CD8-positive, alpha-beta memory T cell (primary cell): ENCODE measurements around the gene KRTAP1-4. TPM values are rescaled to one million over a fixed set of nuclear protein-coding genes. Genes with fewer than 3 reads are reported as not detected.

ENCODE experiments used
- CTCF ChIA-PET: fragments of 350-600 bp; sonication (Branson Sonifier 250); formaldehyde crosslinking; loops from one replicate; lab custom pipeline; 2021; ENCODE audit warnings: antibody characterized with exemption; lab: Charles Lee
- POLR2A ChIA-PET: fragments of 350-600 bp; sonication (Branson Sonifier 250); formaldehyde crosslinking; loops from one replicate; lab custom pipeline; 2021; ENCODE audit warnings: antibody characterized with exemption; lab: Charles Lee
- DNase-seq, 5 donors: peaks; one replicate each; pipeline versions ENCODE4 v3.0.0 to v3.0.0-alpha.2; 2020 to 2022; ENCODE audit warnings: mixed read lengths in 1 of 5
- H3K27ac ChIP-seq: one replicate; pipeline ENCODE4 v1.7.0; 2013; ENCODE audit warnings: low read depth, mild to moderate bottlenecking, low read length, moderate library complexity
- H3K27me3 ChIP-seq: 2 replicates; pipeline ENCODE4 v1.7.0; 2013; ENCODE audit warnings: low read length, mild to moderate bottlenecking; ENCODE audit not compliant: insufficient read depth, poor library complexity, severe bottlenecking
- H3K36me3 ChIP-seq: 2 replicates; pipeline ENCODE4 v1.7.0; 2013; ENCODE audit warnings: mild to moderate bottlenecking, low read length, moderate library complexity; ENCODE audit not compliant: insufficient read depth
- H3K4me1 ChIP-seq: 2 replicates; pipeline ENCODE4 v1.7.0; 2013; ENCODE audit warnings: mild to moderate bottlenecking, low read length, moderate library complexity; ENCODE audit not compliant: insufficient read depth
- H3K4me3 ChIP-seq: 2 replicates; pipeline ENCODE4 v1.7.0; 2013; ENCODE audit warnings: mild to moderate bottlenecking, low read length
- H3K9me3 ChIP-seq: 2 replicates; pipeline ENCODE4 v1.7.0; 2013; ENCODE audit warnings: mild to moderate bottlenecking, low read length
- H3K27ac Mint-ChIP-seq, 8 donors: one replicate each; pipeline ENCODE4 v1.8.0; 2020 to 2021; ENCODE audit warnings: mixed read lengths in 8 of 8, mild to moderate bottlenecking in 6 of 8, inconsistent platforms in 3 of 8, moderate library complexity in 3 of 8
- H3K27me3 Mint-ChIP-seq, 2 donors: one replicate each; pipeline ENCODE4 v1.8.0; 2020 to 2021; ENCODE audit warnings: mixed read lengths in 2 of 2, mild to moderate bottlenecking in 1 of 2, moderate library complexity in 1 of 2
- H3K36me3 Mint-ChIP-seq, 3 donors: one replicate each; pipeline ENCODE4 v1.8.0; 2020 to 2021; ENCODE audit warnings: mixed read lengths in 3 of 3, inconsistent platforms in 1 of 3, mild to moderate bottlenecking in 1 of 3
- H3K4me1 Mint-ChIP-seq, 3 donors: one replicate each; pipeline ENCODE4 v1.8.0; 2020 to 2021; ENCODE audit warnings: mixed read lengths in 3 of 3, inconsistent platforms in 1 of 3, mild to moderate bottlenecking in 1 of 3
- H3K4me3 Mint-ChIP-seq, 7 donors: one replicate each; pipeline ENCODE4 v1.8.0; 2020 to 2021; ENCODE audit warnings: mixed read lengths in 7 of 7, mild to moderate bottlenecking in 6 of 7, moderate library complexity in 4 of 7, inconsistent platforms in 2 of 7
- H3K9me3 Mint-ChIP-seq, 5 donors: one replicate each; pipeline ENCODE4 v1.8.0; 2020 to 2022; ENCODE audit warnings: mixed read lengths in 5 of 5, mild to moderate bottlenecking in 3 of 5, moderate library complexity in 2 of 5, inconsistent platforms in 1 of 5
- polyA plus RNA-seq: library from polyadenylated mRNA; unstranded; fragments of 300-500 nt; fragmentation: Illumina TruSeq; gene quantifications from one replicate; pipeline ENCODE4 v1.2.3, GENCODE V29; 2021
- total RNA-seq, 2 experiments: library from RNA; stranded (reverse); gene quantifications; one replicate each; pipeline ENCODE4 v1.2.3, GENCODE V29; 2021

The KRTAP1-4 gene
- total and polyA plus RNA-seq, 3 experiments from 2014 or later, result not detected

GRCh38 chr17:41018541-41018940 is 11.5 kb downstream of the KRTAP1-4 start:
- Histone ChIP-seq H3K9me3 (no peaks in the 10 kb centered on the region), H3K4me3 (no peak overlapping the region), H3K4me1 (no peaks in the 10 kb centered on the region), H3K36me3 (no peaks in the 10 kb centered on the region), H3K27me3 (no peaks in the 10 kb centered on the region), H3K27ac (no peak overlapping the region)
- ChIA-PET POLR2A (no interaction called here), CTCF (no interaction called here)
- Mint-ChIP-seq H3K4me3 (no peak overlapping the region), H3K36me3 (peaks cover 0 to 12% (median 2%) of the 10 kb centered on the region in 3 donors), H3K9me3 (no peaks in the 10 kb centered on the region), H3K27me3 (peaks cover 3 to 36% of the 10 kb centered on the region in 2 donors), H3K27ac (no peak overlapping the region), H3K4me1 (no peaks in the 10 kb centered on the region)
- no peak for DNase-seq

- Mint-ChIP-seq H3K9me3 (no peaks in the 10 kb centered on the region), H3K27ac (peak overlapping the region in 1 of 8 donors; percentile 5), H3K4me1 (no peaks in the 10 kb centered on the region), H3K27me3 (peaks cover 0 to 25% of the 10 kb centered on the region in 2 donors), H3K4me3 (no peak overlapping the region), H3K36me3 (peaks cover 0 to 6% (median 2%) of the 10 kb centered on the region in 3 donors)
- H3K36me3 ChIP-seq, result no peaks in the 10 kb centered on the region
- no peaks in the 10 kb centered on the region for H3K4me1 ChIP-seq
- no peak for DNase-seq
- H3K9me3 ChIP-seq, result no peaks in the 10 kb centered on the region
- POLR2A ChIA-PET, result no interaction called here
- H3K27me3 ChIP-seq, result no peaks in the 10 kb centered on the region
- H3K4me3 ChIP-seq, result no peak overlapping the region
- H3K27ac ChIP-seq, result no peak overlapping the region
- CTCF ChIA-PET, result no interaction called here
Measured at GRCh38 chr17:41016578-41017215, 13.3 kb downstream of the KRTAP1-4 start.

GRCh38 chr17:41015454-41015853 is 14.5 kb downstream of the KRTAP1-4 start:
- no peak overlapping the region for H3K4me3 Mint-ChIP-seq
- Histone ChIP-seq H3K4me1 (no peaks in the 10 kb centered on the region), H3K27ac (no peak overlapping the region), H3K9me3 (no peaks in the 10 kb centered on the region), H3K27me3 (no peaks in the 10 kb centered on the region), H3K4me3 (no peak overlapping the region), H3K36me3 (no peaks in the 10 kb centered on the region)
- ChIA-PET CTCF (no interaction called here), POLR2A (no interaction called here)
- H3K9me3 Mint-ChIP-seq, result no peaks in the 10 kb centered on the region
- peaks cover 0 to 18% of the 10 kb centered on the region in 2 donors for H3K27me3 Mint-ChIP-seq
- H3K4me1 Mint-ChIP-seq, result no peaks in the 10 kb centered on the region
- no peak overlapping the region for H3K27ac Mint-ChIP-seq
- no peak for DNase-seq
- peaks cover 0 to 2% (median 0%) of the 10 kb centered on the region in 3 donors for H3K36me3 Mint-ChIP-seq

- Mint-ChIP-seq H3K27ac (no peak overlapping the region), H3K4me1 (no peaks in the 10 kb centered on the region), H3K9me3 (no peaks in the 10 kb centered on the region), H3K27me3 (peaks cover 2 to 18% of the 10 kb centered on the region in 2 donors), H3K4me3 (no peak overlapping the region), H3K36me3 (peaks cover 0 to 2% (median 0%) of the 10 kb centered on the region in 3 donors)
- H3K27ac ChIP-seq, result no peak overlapping the region
- H3K9me3 ChIP-seq, result no peaks in the 10 kb centered on the region
- no peak for DNase-seq
- H3K4me3 ChIP-seq, result no peak overlapping the region
- ChIA-PET POLR2A (no interaction called here), CTCF (no interaction called here)
- H3K27me3 ChIP-seq, result peaks cover 4% of the 10 kb centered on the region
- no peaks in the 10 kb centered on the region for H3K4me1 ChIP-seq
- no peaks in the 10 kb centered on the region for H3K36me3 ChIP-seq
Measured at GRCh38 chr17:41013606-41014005, 16.4 kb downstream of the KRTAP1-4 start.

- CTCF ChIA-PET, result no interaction called here
- H3K27ac Mint-ChIP-seq, result no peak overlapping the region
- H3K27ac ChIP-seq, result no peak overlapping the region
- H3K36me3 ChIP-seq, result no peaks in the 10 kb centered on the region
- H3K4me1 ChIP-seq, result no peaks in the 10 kb centered on the region
- H3K9me3 Mint-ChIP-seq, result no peaks in the 10 kb centered on the region
- POLR2A ChIA-PET, result no interaction called here
- H3K4me3 ChIP-seq, result no peak overlapping the region
- no peak overlapping the region for H3K4me3 Mint-ChIP-seq
- H3K36me3 Mint-ChIP-seq, result no peaks in the 10 kb centered on the region
- H3K9me3 ChIP-seq, result no peaks in the 10 kb centered on the region
- peaks cover 4% of the 10 kb centered on the region for H3K27me3 ChIP-seq
- DNase-seq, result no peak
- peaks cover 2 to 18% of the 10 kb centered on the region in 2 donors for H3K27me3 Mint-ChIP-seq
- H3K4me1 Mint-ChIP-seq, result no peaks in the 10 kb centered on the region
Measured at GRCh38 chr17:41013181-41013580, 16.8 kb downstream of the KRTAP1-4 start.

GRCh38 chr17:41012326-41013120 is 17.5 kb downstream of the KRTAP1-4 start:
- CTCF ChIA-PET, result no interaction called here
- no peak for DNase-seq
- Histone ChIP-seq H3K27me3 (peaks cover 4% of the 10 kb centered on the region), H3K4me3 (no peak overlapping the region), H3K4me1 (no peaks in the 10 kb centered on the region), H3K27ac (no peak overlapping the region), H3K36me3 (no peaks in the 10 kb centered on the region), H3K9me3 (no peaks in the 10 kb centered on the region)
- Mint-ChIP-seq H3K36me3 (no peaks in the 10 kb centered on the region), H3K4me1 (no peaks in the 10 kb centered on the region), H3K4me3 (no peak overlapping the region), H3K9me3 (no peaks in the 10 kb centered on the region), H3K27ac (no peak overlapping the region), H3K27me3 (peaks cover 3 to 15% of the 10 kb centered on the region in 2 donors)
- POLR2A ChIA-PET, result no interaction called here

GRCh38 chr17:41010441-41010840 is 19.6 kb downstream of the KRTAP1-4 start:
- H3K36me3 Mint-ChIP-seq, result no peaks in the 10 kb centered on the region
- no peak overlapping the region for H3K27ac Mint-ChIP-seq
- ChIA-PET CTCF (no interaction called here), POLR2A (no interaction called here)
- Histone ChIP-seq H3K27me3 (peaks cover 4% of the 10 kb centered on the region), H3K9me3 (no peaks in the 10 kb centered on the region), H3K27ac (no peak overlapping the region), H3K36me3 (no peaks in the 10 kb centered on the region), H3K4me1 (no peaks in the 10 kb centered on the region), H3K4me3 (no peak overlapping the region)
- no peak overlapping the region for H3K4me3 Mint-ChIP-seq
- peaks cover 3 to 13% of the 10 kb centered on the region in 2 donors for H3K27me3 Mint-ChIP-seq
- no peak for DNase-seq
- no peaks in the 10 kb centered on the region for H3K4me1 Mint-ChIP-seq
- H3K9me3 Mint-ChIP-seq, result no peaks in the 10 kb centered on the region

GRCh38 chr17:41009936-41010335 is 20.1 kb downstream of the KRTAP1-4 start:
- ChIA-PET CTCF (interaction anchor here (0.9 kb wide), 1 partner anchor 12 kb away, joined by 3 read pairs; no protein-coding TSS in a partner anchor), POLR2A (no interaction called here)
- no peaks in the 10 kb centered on the region for H3K9me3 ChIP-seq

More at GRCh38 chr17:41009936-41010335, 20.1 kb downstream of the KRTAP1-4 start:
- Mint-ChIP-seq H3K4me1 (no peaks in the 10 kb centered on the region), H3K27me3 (peaks cover 3 to 11% of the 10 kb centered on the region in 2 donors), H3K4me3 (no peak overlapping the region), H3K27ac (no peak overlapping the region), H3K9me3 (no peaks in the 10 kb centered on the region), H3K36me3 (no peaks in the 10 kb centered on the region)
- DNase-seq, result no peak
- peaks cover 4% of the 10 kb centered on the region for H3K27me3 ChIP-seq
- no peak overlapping the region for H3K4me3 ChIP-seq
- H3K36me3 ChIP-seq, result no peaks in the 10 kb centered on the region
- H3K27ac ChIP-seq, result no peak overlapping the region
- no peaks in the 10 kb centered on the region for H3K4me1 ChIP-seq
